Measurements from ENCODE around the gene FBN2.

FBN2 gene

DNA sequence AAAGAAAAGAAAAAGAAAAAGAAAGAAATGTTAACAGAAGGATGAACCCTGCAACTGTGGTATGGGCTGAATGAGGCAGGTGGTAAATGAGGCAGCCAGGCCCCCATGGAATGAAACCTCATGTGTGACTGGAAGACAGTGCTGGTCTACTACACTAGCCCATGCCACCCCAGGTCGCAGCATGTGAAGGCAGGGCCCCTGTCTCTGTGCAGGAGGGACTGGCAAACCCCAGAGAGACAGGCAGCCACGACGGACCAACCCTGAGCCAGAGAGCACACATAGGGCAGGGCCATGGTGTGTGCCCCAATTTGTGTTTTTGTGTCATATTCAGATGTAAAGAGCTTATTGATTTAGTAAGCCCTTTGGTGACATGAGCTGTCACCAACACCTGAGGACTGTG lies 198.5 kb downstream of the FBN2 start:
- no peak overlapping the region for H3K4me2 ChIP-seq (ENCODE audit: insufficient read depth, low read length, poor library complexity, severe bottlenecking)
- DNase-seq (ENCODE audit: low spot score) = no peak
- no peak overlapping the region for H3K4me3 ChIP-seq (ENCODE audit: low read length in 2 of 2)
- H4K91ac ChIP-seq (ENCODE audit: low read depth, low read length, poor library complexity) = no peak overlapping the region
- H4K8ac ChIP-seq (ENCODE audit: low read depth, low read length) = peak overlapping the region; percentile 29
- no peak overlapping the region for H3K27ac ChIP-seq (replicated peaks; ENCODE audit: low read length)
- WGBS, 2 donors (ENCODE audit: extremely low coverage in 2 of 2, insufficient read length in 2 of 2, insufficient replicate concordance in 1 of 2) = no CpG with 5 or more reads among the region's 3 CpGs
- H3K27me3 ChIP-seq (ENCODE audit: control insufficient read depth in 3 of 3, insufficient read depth in 3 of 3, low read depth in 1 of 3, low read length in 3 of 3) = no peaks in the 10 kb centered on the region
- H3K4ac ChIP-seq (ENCODE audit: low read length) = no peak overlapping the region
- no peak overlapping the region for H2BK12ac ChIP-seq (ENCODE audit: low read length)
- peak overlapping the region; percentile 32 for H3K14ac ChIP-seq (ENCODE audit: low read length)
- H3K36me3 ChIP-seq (replicated peaks in 1 of 2; ENCODE audit: control insufficient read depth in 2 of 2, insufficient read depth in 2 of 2, low read length in 2 of 2) = peaks cover 40 to 99% of the 10 kb centered on the region in 2 donors
- H2BK5ac ChIP-seq (ENCODE audit: low read length) = no peak overlapping the region
- H2BK120ac ChIP-seq (ENCODE audit: low read depth, low read length) = no peak overlapping the region
- no peak overlapping the region for H2AK5ac ChIP-seq (ENCODE audit: low read depth, low read length)
- H3K4me1 ChIP-seq (ENCODE audit: control insufficient read depth in 2 of 2, insufficient read depth in 1 of 2, low read depth in 1 of 2, low read length in 2 of 2) = no peaks in the 10 kb centered on the region
- no peaks in the 10 kb centered on the region for H3K79me1 ChIP-seq (ENCODE audit: low read depth, low read length)
- no peak overlapping the region for H3K23ac ChIP-seq (ENCODE audit: low read depth, low read length, poor library complexity)
- H2AFZ ChIP-seq (ENCODE audit: low read length) = no peak overlapping the region
- peak overlapping the region; percentile 44 for H3K9ac ChIP-seq (ENCODE audit: low read depth, low read length, poor library complexity)
- H3K9me3 ChIP-seq (replicated peaks in 1 of 2; ENCODE audit: control insufficient read depth in 2 of 2, insufficient read depth in 1 of 2, low read depth in 1 of 2, low read length in 2 of 2) = no peaks in the 10 kb centered on the region
- no peak overlapping the region for H2BK15ac ChIP-seq (ENCODE audit: low read length)
- H3K18ac ChIP-seq (ENCODE audit: low read length) = no peak overlapping the region

- H3K14ac ChIP-seq (ENCODE audit: low read length) = no peak overlapping the region
- no peak overlapping the region for H3K27ac ChIP-seq (replicated peaks; ENCODE audit: low read length)
- no peak for DNase-seq (ENCODE audit: low spot score)
- H3K23ac ChIP-seq (ENCODE audit: low read depth, low read length, poor library complexity) = no peak overlapping the region
- H3K18ac ChIP-seq (ENCODE audit: low read length) = no peak overlapping the region
- no peak overlapping the region for H2BK15ac ChIP-seq (ENCODE audit: low read length)
- no peak overlapping the region for H3K9ac ChIP-seq (ENCODE audit: low read depth, low read length, poor library complexity)
- H3K9me3 ChIP-seq (replicated peaks in 1 of 2; ENCODE audit: control insufficient read depth in 2 of 2, insufficient read depth in 1 of 2, low read depth in 1 of 2, low read length in 2 of 2) = no peaks in the 10 kb centered on the region
- no peak overlapping the region for H4K8ac ChIP-seq (ENCODE audit: low read depth, low read length)
- no peak overlapping the region for H3K4me3 ChIP-seq (ENCODE audit: low read length in 2 of 2)
- no peak overlapping the region for H3K4ac ChIP-seq (ENCODE audit: low read length)
- H2BK5ac ChIP-seq (ENCODE audit: low read length) = no peak overlapping the region
- no peaks in the 10 kb centered on the region for H3K79me1 ChIP-seq (ENCODE audit: low read depth, low read length)
- no peak overlapping the region for H2BK12ac ChIP-seq (ENCODE audit: low read length)
- H2AK5ac ChIP-seq (ENCODE audit: low read depth, low read length) = no peak overlapping the region
- no peaks in the 10 kb centered on the region for H3K4me1 ChIP-seq (ENCODE audit: control insufficient read depth in 2 of 2, insufficient read depth in 1 of 2, low read depth in 1 of 2, low read length in 2 of 2)
- no peak overlapping the region for H2BK120ac ChIP-seq (ENCODE audit: low read depth, low read length)
- no peak overlapping the region for H2AFZ ChIP-seq (ENCODE audit: low read length)
- H4K91ac ChIP-seq (ENCODE audit: low read depth, low read length, poor library complexity) = no peak overlapping the region
- no peak overlapping the region for H3K4me2 ChIP-seq (ENCODE audit: insufficient read depth, low read length, poor library complexity, severe bottlenecking)
- WGBS, 2 donors (ENCODE audit: extremely low coverage in 2 of 2, insufficient read length in 2 of 2, insufficient replicate concordance in 1 of 2) = no CpG with 5 or more reads among the region's 12 CpGs
- no peaks in the 10 kb centered on the region for H3K27me3 ChIP-seq (ENCODE audit: control insufficient read depth in 3 of 3, insufficient read depth in 3 of 3, low read depth in 1 of 3, low read length in 3 of 3)
- H3K36me3 ChIP-seq (replicated peaks in 1 of 2; ENCODE audit: control insufficient read depth in 2 of 2, insufficient read depth in 2 of 2, low read length in 2 of 2) = peaks cover 43 to 100% of the 10 kb centered on the region in 2 donors
These were observed 199.4 kb downstream of the FBN2 start for GRCh38 chr5:128338649-128339048.

DNA sequence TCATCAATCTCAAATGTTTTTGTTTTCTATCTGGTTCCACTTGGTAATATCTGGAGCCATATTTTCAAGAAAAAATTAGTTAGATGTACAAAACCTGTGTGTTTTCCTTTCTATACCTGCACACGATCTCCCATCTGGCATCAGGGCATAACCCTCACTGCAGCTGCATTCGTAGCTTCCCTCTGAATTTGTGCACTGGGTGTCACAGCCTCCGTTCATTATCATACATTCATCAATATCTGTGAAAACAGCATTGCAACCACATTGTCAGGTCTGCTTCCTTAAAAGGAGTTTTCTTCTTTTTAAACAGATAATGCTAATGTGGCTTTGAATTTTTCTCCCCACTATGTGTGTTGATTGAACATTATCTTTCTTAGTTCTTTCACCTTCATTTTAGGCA lies 202.7 kb downstream of the FBN2 start:
- Histone ChIP-seq H3K4me3 (ENCODE audit: low read length in 2 of 2) (no peak overlapping the region), H2BK12ac (ENCODE audit: low read length) (no peak overlapping the region), H3K9me3 (replicated peaks in 1 of 2; ENCODE audit: control insufficient read depth in 2 of 2, insufficient read depth in 1 of 2, low read depth in 1 of 2, low read length in 2 of 2) (peaks cover 2 to 4% of the 10 kb centered on the region in 2 donors), H2AFZ (ENCODE audit: low read length) (no peak overlapping the region), H2BK5ac (ENCODE audit: low read length) (no peak overlapping the region), H3K27ac (replicated peaks; ENCODE audit: low read length) (no peak overlapping the region), H3K9ac (ENCODE audit: low read depth, low read length, poor library complexity) (no peak overlapping the region), H3K23ac (ENCODE audit: low read depth, low read length, poor library complexity) (no peak overlapping the region), H3K4me2 (ENCODE audit: insufficient read depth, low read length, poor library complexity, severe bottlenecking) (no peak overlapping the region), H4K91ac (ENCODE audit: low read depth, low read length, poor library complexity) (no peak overlapping the region), H3K18ac (ENCODE audit: low read length) (no peak overlapping the region), H2BK15ac (ENCODE audit: low read length) (no peak overlapping the region), H3K79me1 (ENCODE audit: low read depth, low read length) (no peaks in the 10 kb centered on the region), H3K14ac (ENCODE audit: low read length) (no peak overlapping the region), H2BK120ac (ENCODE audit: low read depth, low read length) (no peak overlapping the region), H3K27me3 (ENCODE audit: control insufficient read depth in 3 of 3, insufficient read depth in 3 of 3, low read depth in 1 of 3, low read length in 3 of 3) (no peaks in the 10 kb centered on the region), H3K4me1 (ENCODE audit: control insufficient read depth in 2 of 2, insufficient read depth in 1 of 2, low read depth in 1 of 2, low read length in 2 of 2) (no peaks in the 10 kb centered on the region), H4K8ac (ENCODE audit: low read depth, low read length) (no peak overlapping the region), H2AK5ac (ENCODE audit: low read depth, low read length) (no peak overlapping the region), H3K36me3 (replicated peaks in 1 of 2; ENCODE audit: control insufficient read depth in 2 of 2, insufficient read depth in 2 of 2, low read length in 2 of 2) (peaks cover 37 to 100% of the 10 kb centered on the region in 2 donors), H3K4ac (ENCODE audit: low read length) (no peak overlapping the region)
- DNase-seq (ENCODE audit: low spot score) = no peak
- WGBS, 2 donors (ENCODE audit: extremely low coverage in 2 of 2, insufficient read length in 2 of 2, insufficient replicate concordance in 1 of 2) = no CpG with 5 or more reads among the region's 3 CpGs

GRCh38 chr5:128334010-128334716 lies 203.9 kb downstream of the FBN2 start:
- H3K9ac ChIP-seq (ENCODE audit: low read depth, low read length, poor library complexity) = no peak overlapping the region
- H3K79me1 ChIP-seq (ENCODE audit: low read depth, low read length) = no peaks in the 10 kb centered on the region
- H3K9me3 ChIP-seq (replicated peaks in 1 of 2; ENCODE audit: control insufficient read depth in 2 of 2, insufficient read depth in 1 of 2, low read depth in 1 of 2, low read length in 2 of 2) = peaks cover 2 to 4% of the 10 kb centered on the region in 2 donors
- peaks cover 34 to 100% of the 10 kb centered on the region in 2 donors for H3K36me3 ChIP-seq (replicated peaks in 1 of 2; ENCODE audit: control insufficient read depth in 2 of 2, insufficient read depth in 2 of 2, low read length in 2 of 2)
- no peaks in the 10 kb centered on the region for H3K4me1 ChIP-seq (ENCODE audit: control insufficient read depth in 2 of 2, insufficient read depth in 1 of 2, low read depth in 1 of 2, low read length in 2 of 2)
- no peak overlapping the region for H2BK12ac ChIP-seq (ENCODE audit: low read length)
- H2BK15ac ChIP-seq (ENCODE audit: low read length) = no peak overlapping the region
- H3K4me2 ChIP-seq (ENCODE audit: insufficient read depth, low read length, poor library complexity, severe bottlenecking) = no peak overlapping the region
- no CpG with 5 or more reads among the region's 9 CpGs for WGBS, 2 donors (ENCODE audit: extremely low coverage in 2 of 2, insufficient read length in 2 of 2, insufficient replicate concordance in 1 of 2)
- no peak overlapping the region for H4K91ac ChIP-seq (ENCODE audit: low read depth, low read length, poor library complexity)
- no peak overlapping the region for H2BK120ac ChIP-seq (ENCODE audit: low read depth, low read length)
- no peak overlapping the region for H2AK5ac ChIP-seq (ENCODE audit: low read depth, low read length)
- no peak overlapping the region for H2BK5ac ChIP-seq (ENCODE audit: low read length)
- no peak overlapping the region for H3K4me3 ChIP-seq (ENCODE audit: low read length in 2 of 2)
- DNase-seq (ENCODE audit: low spot score) = no peak
- H3K4ac ChIP-seq (ENCODE audit: low read length) = no peak overlapping the region
- no peak overlapping the region for H3K27ac ChIP-seq (replicated peaks; ENCODE audit: low read length)
- no peak overlapping the region for H2AFZ ChIP-seq (ENCODE audit: low read length)
- H3K23ac ChIP-seq (ENCODE audit: low read depth, low read length, poor library complexity) = no peak overlapping the region
- no peak overlapping the region for H4K8ac ChIP-seq (ENCODE audit: low read depth, low read length)
- H3K14ac ChIP-seq (ENCODE audit: low read length) = no peak overlapping the region
- H3K27me3 ChIP-seq (ENCODE audit: control insufficient read depth in 3 of 3, insufficient read depth in 3 of 3, low read depth in 1 of 3, low read length in 3 of 3) = no peaks in the 10 kb centered on the region
- no peak overlapping the region for H3K18ac ChIP-seq (ENCODE audit: low read length)

Data from neuronal stem cell (in vitro differentiated cells).